Measurements from ENCODE around the gene ZNF207. TPM values are rescaled to one million over a fixed set of nuclear protein-coding genes. Genes with fewer than 3 reads are reported as not detected.
"Not testable (repeated sequence)": the region's sequence is repeated elsewhere in the genome, so short reads cannot be mapped to it uniquely, and the experiment has no call there.

Gene ZNF207
- total RNA-seq, 1 donor from 2014 or later = 54.5 TPM

DNA sequence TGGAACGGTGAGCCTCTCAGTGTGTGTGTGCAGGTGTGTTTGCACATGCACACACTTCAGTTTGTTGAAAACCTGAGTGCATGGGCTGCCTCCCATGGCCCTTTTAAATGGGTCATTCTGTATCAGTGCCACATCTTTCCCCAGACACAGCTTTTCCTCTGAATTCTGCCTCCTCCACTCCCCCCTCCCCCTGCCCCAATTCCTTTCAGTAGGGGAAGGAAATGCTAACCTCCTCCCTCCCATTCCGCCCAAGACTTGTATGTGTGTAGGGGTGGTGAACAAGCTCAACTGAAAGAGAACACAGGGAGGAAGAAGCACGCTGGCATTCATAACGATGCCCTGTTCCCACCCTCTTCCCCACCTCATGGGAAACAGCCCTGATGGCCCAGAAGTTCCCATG, 42.3 kb upstream of the ZNF207 start:
- TF ChIP-seq, protein P1, sequence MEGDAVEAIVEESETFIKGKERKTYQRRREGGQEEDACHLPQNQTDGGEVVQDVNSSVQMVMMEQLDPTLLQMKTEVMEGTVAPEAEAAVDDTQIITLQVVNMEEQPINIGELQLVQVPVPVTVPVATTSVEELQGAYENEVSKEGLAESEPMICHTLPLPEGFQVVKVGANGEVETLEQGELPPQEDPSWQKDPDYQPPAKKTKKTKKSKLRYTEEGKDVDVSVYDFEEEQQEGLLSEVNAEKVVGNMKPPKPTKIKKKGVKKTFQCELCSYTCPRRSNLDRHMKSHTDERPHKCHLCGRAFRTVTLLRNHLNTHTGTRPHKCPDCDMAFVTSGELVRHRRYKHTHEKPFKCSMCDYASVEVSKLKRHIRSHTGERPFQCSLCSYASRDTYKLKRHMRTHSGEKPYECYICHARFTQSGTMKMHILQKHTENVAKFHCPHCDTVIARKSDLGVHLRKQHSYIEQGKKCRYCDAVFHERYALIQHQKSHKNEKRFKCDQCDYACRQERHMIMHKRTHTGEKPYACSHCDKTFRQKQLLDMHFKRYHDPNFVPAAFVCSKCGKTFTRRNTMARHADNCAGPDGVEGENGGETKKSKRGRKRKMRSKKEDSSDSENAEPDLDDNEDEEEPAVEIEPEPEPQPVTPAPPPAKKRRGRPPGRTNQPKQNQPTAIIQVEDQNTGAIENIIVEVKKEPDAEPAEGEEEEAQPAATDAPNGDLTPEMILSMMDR (IDR thresholded peaks at IDR 0.05; ENCODE audit: borderline replicate concordance) = no peak
- Histone ChIP-seq H3K4me1 (peaks cover 12% of the 10 kb centered on the region), H3K27ac (replicated peaks) (no peak overlapping the region), H3K4me3 (no peak overlapping the region), H3K36me3 (no peaks in the 10 kb centered on the region), H3K27me3 (ENCODE audit: low read depth) (no peaks in the 10 kb centered on the region), H3K9me3 (replicated peaks) (no peaks in the 10 kb centered on the region)
- DNase-seq = no peak
- intact Hi-C loops (cut with micrococcal nuclease) = no loop called here

DNA sequence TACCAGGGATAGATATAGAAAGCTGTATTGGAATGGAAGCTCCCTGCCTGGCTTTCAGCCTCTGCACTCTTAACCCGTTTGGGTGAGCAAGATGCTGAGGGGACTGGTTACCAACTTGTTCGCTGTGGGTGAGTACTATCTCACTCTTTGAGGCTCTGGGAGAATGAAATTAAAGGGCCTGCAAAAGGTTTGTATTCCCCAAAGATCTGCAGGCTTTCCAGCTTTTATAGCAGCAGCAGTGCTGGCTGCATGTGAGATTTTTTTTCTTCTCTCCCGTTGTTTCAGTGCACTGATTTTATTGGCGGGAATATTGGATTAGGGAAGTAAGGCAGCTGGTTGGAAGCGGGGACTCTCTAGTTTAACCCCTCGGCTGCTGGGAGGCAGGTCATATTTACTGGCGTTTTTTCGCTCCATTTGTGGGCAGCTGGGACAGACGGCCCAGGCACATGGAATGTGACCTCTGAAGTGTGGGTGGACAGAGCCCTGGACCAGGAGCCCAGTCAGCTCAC, 38.9 kb upstream of the ZNF207 start:
- H3K27ac ChIP-seq (replicated peaks) = no peak overlapping the region
- peaks cover 18% of the 10 kb centered on the region for H3K27me3 ChIP-seq (ENCODE audit: low read depth)
- no peaks in the 10 kb centered on the region for H3K9me3 ChIP-seq (replicated peaks)
- no peaks in the 10 kb centered on the region for H3K4me1 ChIP-seq
- intact Hi-C loops (cut with micrococcal nuclease) = no loop called here
- H3K4me3 ChIP-seq = peak overlapping the region; percentile 22
- H3K36me3 ChIP-seq = no peaks in the 10 kb centered on the region
- DNase-seq = no peak
- TF ChIP-seq, protein P1 (IDR thresholded peaks at IDR 0.05; ENCODE audit: borderline replicate concordance) = no peak

DNA sequence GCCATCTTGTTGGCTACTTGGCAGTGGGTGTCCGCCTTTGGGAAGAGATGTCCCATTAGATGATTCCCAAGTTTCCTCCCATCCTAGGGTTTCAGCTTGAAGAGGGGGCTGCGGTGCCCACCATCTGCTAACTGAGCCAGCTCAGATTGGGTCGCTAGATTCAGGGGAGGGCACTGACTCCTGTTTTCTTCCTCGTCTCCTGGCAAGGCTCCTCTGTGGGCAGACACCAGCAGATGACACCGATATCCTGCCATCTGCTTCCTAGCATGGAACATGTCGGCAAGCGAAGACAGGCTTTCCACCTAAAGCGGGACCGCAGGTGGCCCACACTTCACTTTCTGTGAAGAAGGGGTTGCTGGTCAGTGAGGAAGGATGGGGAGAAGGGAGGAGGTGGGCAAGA, 35.3 kb upstream of the ZNF207 start:
- TF ChIP-seq, protein P1 (IDR thresholded peaks at IDR 0.05; ENCODE audit: borderline replicate concordance) = no peak
- Histone ChIP-seq H3K9me3 (replicated peaks) (no peaks in the 10 kb centered on the region), H3K27ac (replicated peaks) (no peak overlapping the region), H3K36me3 (no peaks in the 10 kb centered on the region), H3K4me3 (no peak overlapping the region), H3K27me3 (ENCODE audit: low read depth) (peaks cover 21% of the 10 kb centered on the region), H3K4me1 (no peaks in the 10 kb centered on the region)
- DNase-seq = no peak
- intact Hi-C loops (cut with micrococcal nuclease) = loop anchor here (5.0 kb wide), 1 partner anchor 62 kb away; no protein-coding TSS in a partner anchor

DNA sequence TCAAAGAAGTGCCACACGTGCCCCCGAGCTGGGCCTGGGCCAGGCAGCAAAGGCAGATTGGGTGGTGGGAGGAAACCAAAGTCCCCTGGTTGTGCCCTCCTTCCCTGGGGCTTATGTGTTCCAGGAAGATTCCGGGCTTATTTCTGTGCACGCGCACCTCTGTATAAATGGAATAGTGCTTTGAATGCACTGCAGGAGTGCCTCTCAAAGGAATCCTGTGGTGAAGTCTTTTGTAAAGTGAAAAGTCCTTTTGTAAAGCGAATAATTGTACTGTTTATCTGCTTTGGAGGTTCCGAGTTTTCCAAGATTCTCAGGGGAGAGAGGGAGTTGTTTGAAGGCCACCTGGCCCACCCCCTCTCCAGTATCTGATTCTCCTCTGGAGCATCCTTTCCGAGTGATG, 34.8 kb upstream of the ZNF207 start:
- Histone ChIP-seq H3K4me3 (no peak overlapping the region), H3K4me1 (no peaks in the 10 kb centered on the region), H3K27me3 (ENCODE audit: low read depth) (peaks cover 21% of the 10 kb centered on the region), H3K36me3 (no peaks in the 10 kb centered on the region), H3K9me3 (replicated peaks) (no peaks in the 10 kb centered on the region), H3K27ac (replicated peaks) (no peak overlapping the region)
- intact Hi-C loops (cut with micrococcal nuclease) = loop anchor here (5.0 kb wide), 1 partner anchor 63 kb away; no protein-coding TSS in a partner anchor
- no peak for DNase-seq
- TF ChIP-seq, protein P1 (IDR thresholded peaks at IDR 0.05; ENCODE audit: borderline replicate concordance) = no peak

DNA sequence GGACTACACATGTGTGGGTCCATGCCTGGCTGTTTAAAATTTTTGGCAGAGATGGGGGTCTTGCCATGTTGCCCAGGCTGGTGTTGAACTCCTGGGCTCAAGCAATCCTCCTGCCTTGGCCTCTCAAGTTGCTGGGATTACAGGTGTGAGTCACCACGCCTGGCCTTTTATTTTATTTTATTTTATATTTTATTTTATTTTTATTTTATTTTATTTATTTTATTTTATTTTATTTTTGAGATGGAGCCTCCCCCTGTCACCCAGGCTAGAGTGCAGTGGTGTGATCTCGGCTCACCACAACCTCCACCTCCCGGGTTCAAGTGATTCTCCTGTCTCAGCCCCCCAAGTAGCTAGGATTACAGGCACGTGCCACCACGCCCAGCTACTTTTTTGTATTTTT, 33.3 kb upstream of the ZNF207 start:
- H3K27me3 ChIP-seq (ENCODE audit: low read depth) = peaks cover 21% of the 10 kb centered on the region
- not testable (repeated sequence) for H3K9me3 ChIP-seq (replicated peaks); H3K4me3 ChIP-seq; DNase-seq; H3K36me3 ChIP-seq; H3K4me1 ChIP-seq; H3K27ac ChIP-seq (replicated peaks)
- intact Hi-C loops (cut with micrococcal nuclease) = loop anchor here (5.0 kb wide), 1 partner anchor 64 kb away; no protein-coding TSS in a partner anchor

DNA sequence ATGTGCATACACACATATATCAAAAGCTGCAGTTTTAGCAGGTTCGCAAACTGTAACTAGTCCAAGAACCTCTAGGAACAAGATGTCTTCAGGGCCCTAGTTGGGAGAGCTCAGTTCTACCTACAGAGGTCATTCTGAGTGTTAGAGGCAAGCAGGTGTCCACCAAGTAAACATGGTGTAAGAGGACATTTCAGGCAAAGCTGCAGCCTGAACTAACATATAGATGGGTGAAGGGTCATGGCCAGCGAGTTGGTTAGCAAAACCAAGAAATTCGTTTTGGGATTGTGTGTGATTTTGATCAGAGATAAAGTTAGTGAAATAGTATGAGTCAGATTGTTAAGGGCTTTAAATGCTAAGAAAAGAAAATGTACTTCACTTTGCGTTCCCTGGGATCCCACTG, 32.6 kb upstream of the ZNF207 start:
- no peak for DNase-seq
- Histone ChIP-seq H3K9me3 (replicated peaks) (no peaks in the 10 kb centered on the region), H3K4me3 (no peak overlapping the region), H3K27ac (replicated peaks) (no peak overlapping the region), H3K27me3 (ENCODE audit: low read depth) (peaks cover 21% of the 10 kb centered on the region), H3K4me1 (no peaks in the 10 kb centered on the region), H3K36me3 (no peaks in the 10 kb centered on the region)
- TF ChIP-seq, protein P1 (IDR thresholded peaks at IDR 0.05; ENCODE audit: borderline replicate concordance) = no peak
- intact Hi-C loops (cut with micrococcal nuclease) = loop anchor here (5.0 kb wide), 1 partner anchor 65 kb away; no protein-coding TSS in a partner anchor
